Fibroblast of skin of right quadriceps (primary cell): Measurements from ENCODE around the gene CFAP100.

ENCODE experiments used
- DNase-seq: peaks from one replicate; pipeline ENCODE4 v3.0.0-alpha.2; 2013

Gene CFAP100

DNA sequence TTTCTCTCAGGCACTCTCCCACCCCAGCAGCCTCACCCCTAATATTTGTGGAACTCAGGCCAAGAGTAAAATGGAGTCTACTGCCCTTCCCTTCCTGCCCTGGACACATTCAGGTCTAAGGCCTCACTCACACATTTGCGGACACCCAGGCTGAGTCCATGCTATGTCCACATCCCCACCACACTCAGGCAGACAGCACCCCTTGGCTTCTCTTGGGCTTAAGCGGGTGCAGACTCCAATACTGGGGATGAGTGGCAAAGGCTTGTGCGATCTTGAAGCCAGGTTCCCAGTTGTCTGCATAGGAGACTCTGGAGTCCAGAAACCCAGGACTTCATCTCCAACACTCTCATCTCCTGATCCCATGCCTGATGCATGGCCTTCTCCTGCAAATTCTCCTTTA, 17.5 kb upstream of the CFAP100 start:
- no peak for DNase-seq

DNA sequence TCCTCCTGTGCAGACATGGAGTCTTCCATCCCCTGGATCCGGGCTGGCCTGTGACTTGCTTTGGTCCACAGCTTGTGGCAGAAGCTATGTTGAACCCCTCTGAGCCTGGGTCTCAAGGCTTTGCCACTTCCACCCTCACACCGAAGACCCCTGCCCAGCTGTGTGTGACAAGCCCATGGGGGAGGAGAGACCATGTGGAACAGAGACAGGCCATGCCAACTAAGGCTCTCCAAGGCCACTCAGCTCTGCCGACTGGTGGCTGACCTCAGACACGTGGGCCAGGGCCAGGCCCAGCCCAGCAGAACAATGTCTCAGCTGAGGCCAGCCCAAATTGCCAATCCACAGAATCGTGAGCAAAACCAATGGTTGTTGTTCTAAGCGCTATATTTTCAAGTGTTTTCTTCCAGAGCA, 16.4 kb upstream of the CFAP100 start:
- DNase-seq, result no peak

DNA sequence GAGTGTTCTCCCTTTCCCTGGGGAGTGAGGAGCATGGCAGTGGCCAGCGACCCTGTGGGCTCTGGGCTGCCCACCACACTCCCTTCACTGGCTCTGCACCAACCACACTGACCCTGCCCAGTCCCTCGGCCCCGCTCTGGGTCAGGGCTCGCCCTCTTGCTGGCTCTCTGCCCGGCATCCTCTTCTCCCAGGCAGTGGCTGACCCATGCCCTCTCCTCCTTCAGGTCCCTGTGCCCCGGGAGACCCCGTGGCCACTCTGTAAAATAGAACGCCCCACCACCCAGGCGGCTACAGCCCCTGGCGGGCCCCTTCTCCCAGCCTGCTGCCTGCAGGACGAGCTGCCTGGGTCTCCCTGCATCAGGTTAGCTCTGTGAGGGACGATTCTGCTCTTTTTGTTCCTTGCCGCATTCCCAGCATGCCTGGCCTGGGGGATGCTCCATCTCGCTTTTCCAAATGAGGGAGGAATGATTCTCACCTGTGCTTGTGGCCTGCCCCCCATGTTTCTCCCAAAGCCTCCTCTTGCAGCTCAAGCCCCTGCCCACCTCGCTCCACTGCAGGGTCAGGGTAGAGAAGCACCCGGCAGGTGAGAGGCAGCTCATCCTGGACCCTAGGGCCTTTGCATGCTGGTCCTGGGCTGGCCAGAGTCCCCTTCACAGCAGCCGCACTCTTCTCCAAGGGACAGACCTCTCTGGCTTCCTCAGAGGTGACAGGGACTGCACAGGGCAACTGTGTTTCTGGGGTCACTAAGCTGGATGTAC, 14.5 kb upstream of the CFAP100 start:
- no peak for DNase-seq

DNA sequence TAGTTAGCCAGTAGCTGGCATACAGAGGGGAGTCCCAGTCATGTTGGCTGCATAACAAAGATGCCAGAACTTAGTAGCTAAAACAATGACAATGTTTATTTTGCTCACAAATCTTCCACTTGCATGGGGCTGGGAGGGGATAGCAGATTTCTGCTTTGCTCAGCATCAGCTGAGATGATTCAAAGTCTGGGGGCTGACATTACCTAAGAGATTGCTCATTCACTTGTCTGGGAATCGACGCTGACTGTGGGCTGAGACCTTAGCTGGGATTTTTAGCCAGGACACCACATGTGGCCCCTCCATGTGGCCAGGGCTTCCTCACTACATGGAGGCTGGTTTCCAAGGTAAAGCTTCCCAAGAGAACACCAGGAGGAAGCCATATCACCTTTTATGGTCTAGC, 12.7 kb upstream of the CFAP100 start:
- DNase-seq, result no peak

DNA sequence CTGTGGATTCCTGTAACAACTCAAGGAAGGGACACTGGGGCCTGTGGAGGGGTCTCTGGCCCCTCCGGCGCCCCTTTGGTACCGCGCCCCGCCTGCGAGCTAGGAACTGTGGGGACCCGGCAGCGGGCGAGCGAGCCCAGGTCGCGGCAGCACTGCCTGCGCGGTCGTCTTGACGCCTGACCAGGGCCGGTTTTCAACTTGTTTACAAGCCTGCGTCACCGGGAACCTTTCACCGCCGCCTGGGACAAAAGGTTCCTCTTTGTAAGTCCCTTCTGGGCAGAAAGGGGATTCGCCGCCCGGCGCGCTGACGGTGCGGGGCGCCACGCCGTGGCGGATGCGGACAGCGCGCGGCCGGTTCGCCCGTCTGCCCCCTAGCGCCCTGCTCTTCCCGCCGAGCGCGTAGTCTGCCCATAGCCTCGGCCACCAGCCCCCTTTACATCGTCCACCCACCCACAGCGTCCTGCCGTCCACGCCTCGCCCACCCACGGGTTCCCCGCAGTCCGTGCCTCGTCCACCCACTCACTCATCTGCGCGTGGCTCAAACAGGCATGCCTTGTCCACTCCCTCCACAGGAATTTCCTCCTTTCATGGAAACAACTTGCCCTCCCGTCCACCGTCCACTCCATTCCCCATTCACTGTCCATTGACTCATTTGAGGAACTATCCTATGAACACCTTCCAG, 5.5 kb upstream of the CFAP100 start:
- DNase-seq, result peak; percentile 71

DNA sequence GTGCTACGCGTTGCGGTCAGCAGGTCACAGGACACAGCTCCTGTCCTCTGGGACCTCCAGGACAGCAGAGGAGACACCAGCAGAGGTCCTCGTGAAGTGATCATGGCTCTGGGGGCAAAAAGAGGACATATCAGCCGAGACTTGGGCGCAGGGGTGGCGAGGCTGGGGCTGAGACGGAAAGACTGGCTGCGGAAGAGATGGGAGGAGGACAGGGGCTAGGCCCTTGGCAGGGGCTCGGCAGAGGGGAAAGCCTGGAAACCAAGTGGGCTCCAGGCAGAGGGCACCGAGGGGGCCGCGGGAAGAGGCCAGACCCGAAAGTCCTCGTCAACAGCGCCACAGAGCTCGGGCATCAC, 4.9 kb upstream of the CFAP100 start:
- no peak for DNase-seq

DNA sequence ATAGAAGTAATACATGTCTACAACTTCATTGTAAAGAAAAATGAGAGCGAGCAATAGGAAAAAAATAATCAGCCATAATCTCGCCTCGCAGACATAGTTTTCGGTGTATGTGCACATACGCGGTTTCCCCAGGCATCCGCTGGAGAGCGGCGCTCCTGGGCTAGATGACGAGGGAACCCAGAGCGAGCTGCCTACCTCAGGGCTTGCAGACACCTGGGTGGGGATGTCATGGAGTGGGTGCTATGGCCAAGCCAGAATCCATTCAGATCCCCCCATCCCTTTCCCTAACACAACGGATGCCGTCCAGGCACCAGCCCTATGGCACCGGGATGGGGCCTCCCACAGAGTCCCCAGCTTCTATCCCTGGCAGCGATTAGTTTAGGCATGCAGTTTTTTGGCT, 4.5 kb upstream of the CFAP100 start:
- no peak for DNase-seq

DNA sequence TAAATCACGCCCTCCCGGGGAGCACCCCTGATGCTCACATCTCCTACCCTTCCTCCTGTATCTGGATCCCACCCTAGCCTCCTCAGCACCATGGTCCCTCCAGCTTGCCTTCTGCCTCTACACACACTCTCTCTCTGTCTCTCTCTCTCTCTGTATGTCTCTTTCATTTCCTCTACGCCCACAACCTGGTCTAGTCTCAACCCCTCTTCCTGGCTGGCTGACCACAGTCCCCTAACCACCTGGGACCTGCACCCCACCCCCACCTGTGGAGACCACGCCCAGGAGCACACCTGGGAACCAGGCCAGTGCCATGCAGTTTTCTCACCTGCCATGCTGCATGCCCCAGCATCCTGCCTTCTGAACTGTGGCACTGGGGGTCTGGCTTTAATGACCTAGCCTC, 4.0 kb upstream of the CFAP100 start:
- no peak for DNase-seq

DNA sequence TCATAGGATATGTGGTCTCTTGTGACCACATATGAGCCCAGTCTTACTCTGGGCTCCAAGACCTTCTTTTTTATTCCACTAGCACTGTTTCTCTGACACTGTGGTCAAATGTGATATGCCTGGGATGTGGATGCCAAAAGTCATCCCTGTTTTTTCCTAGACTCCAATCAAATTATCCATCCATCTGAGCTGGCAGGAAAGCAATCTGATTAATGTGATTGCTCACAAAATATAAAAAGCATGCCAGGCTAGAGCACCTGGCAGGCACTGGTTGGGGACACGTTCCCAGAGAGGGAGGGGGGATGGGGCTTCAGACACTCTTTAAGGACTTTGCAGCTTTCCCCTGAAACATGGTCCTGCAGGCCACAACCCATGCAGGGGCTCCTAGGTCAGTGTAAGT, 3.1 kb upstream of the CFAP100 start:
- DNase-seq, result no peak

DNA sequence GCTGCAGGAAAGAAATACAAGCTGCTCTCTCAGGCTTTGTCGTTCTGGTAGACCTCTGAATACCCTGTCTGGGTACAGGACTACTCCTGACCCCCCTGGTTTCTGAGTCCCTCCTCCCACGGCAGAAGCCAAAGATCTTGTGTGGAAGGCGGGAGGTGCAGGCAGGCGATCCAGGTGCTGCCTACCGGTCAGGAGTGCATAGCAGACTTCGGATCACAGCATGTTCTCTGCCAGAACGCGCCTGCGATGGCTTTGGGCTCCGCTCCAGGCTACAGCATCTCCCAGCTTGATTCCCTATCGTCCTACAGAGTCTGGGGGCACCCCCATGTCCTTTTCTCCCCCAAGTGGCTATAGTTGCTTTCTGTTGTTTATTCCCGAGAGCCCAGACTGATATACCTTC, 2.5 kb upstream of the CFAP100 start:
- DNase-seq, result no peak

DNA sequence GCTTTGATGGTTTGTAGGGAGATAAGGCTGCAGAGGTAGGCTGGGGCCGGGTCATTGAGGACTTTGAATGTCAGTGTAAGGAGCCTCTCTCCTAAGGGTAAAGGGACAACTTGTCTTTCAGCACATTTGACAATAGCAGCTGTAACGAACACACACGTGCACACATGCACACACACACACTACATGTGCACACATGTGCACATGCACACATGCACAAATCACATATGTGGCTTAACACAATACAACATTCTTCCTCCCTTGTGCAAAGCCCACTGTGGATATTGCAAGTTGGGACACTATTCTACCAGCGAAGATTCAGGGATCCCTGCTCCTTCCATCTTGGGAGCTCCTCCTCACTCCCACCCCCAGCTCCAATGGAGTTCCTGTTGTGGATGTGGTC, 1.1 kb upstream of the CFAP100 start:
- DNase-seq, result no peak

DNA sequence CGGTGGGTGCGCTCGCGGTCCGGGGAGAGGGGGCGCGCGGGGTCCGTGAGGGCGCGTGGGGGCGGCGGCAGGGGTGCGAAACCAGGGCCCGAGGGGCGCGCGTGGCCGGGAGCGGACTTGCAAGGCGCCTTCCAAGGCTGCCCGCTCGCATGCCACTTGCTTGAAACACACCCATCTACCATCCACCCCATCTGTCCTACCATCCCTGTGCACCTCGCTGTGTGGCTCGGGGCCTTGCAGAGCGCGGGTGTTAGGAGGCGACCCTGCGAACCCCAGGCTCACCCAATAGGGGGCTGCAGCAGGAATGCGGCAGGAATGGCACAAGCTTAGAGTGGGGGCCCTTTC, 240 bp downstream of the CFAP100 start:
- no peak for DNase-seq

DNA sequence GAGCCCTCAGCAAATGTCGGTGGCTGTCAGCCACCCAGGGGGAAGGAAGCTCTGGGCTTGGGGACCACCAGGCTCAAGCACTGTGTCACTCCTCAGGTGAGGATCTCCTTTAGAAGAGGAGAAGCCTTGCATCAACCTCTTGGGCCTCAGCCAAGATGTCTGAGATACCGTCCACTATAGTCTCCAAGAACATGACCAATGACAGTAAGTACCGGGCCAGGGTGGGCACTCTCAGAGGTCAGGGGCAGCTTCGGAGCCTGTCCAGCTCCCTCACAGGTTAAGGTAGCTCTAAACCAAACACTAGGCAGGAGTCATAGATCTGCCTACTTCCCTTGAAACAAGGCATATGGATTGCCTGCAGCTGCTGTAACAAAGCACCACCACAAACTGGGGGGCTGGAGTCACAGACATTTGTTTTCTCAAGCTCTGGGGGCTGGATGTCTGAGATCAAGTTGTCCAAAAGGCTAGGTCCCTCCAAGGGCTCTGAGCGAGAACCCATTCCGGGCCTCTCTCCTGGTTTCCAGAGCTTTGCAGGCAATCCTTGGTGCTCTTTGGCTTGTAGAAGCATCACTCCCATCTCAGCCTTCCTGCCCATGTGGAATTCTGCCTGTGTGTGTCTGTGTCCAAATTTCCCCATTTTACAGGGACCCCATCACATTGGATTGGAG, 1.3 kb downstream of the CFAP100 start:
- no peak for DNase-seq

DNA sequence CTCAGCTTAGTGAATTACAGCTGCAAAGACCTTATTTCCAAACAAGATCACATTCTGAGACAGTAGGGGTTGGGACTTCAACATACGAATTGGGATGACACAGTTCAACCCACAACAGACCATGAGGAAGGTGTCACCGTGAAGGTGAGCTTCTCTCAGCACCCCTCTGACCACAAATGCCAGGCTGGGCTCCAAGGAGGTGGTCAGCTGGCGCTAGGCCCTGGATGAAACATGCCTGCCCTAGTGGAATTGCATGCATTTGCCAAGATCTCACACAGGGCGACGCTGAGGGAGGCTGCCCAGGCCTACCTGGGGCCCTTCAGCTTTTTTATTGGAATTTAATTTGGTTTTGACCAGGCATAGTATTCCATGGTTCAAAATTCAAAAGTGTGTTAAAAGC, 1.8 kb downstream of the CFAP100 start:
- no peak for DNase-seq

DNA sequence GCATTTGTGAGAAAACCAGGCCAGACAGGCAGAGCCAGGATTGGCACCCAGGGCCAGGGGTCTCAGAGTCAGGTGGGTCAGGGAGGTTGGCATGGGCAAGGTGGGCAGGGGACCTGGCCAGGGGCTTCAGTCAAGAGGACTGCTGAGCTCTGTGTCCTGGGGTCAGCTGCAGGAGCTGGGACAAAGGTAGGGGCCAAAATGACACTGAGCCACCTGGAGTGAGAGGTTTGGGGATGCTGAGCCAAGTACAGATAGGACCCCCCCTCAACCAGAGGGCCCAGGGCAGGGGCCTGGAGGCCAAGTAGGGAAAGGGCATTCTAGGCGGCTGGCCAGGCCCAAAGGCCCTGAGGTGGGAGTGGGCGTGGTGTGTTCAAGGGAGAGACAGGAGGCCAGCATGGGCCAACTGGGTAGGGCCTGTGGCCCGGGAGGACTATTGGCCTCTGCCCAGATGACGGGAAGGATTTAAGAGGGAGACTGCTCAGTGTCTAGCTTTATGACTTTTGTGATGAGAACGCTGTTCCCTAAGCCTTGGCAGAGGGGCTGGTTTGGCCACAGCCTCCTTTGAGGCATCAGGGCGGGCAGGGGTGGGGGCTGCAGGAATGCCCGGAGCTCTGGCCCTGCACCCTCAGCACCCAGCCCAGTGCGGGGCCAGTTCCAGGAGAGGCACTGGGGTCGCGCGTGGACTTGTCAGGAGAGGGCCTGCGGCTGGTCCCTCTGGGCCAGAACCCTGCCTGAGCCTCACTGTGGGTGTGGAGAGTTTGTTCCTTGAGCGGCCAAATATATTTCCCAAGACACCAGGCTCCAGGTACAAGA, 3.1 kb downstream of the CFAP100 start:
- DNase-seq, result no peak

DNA sequence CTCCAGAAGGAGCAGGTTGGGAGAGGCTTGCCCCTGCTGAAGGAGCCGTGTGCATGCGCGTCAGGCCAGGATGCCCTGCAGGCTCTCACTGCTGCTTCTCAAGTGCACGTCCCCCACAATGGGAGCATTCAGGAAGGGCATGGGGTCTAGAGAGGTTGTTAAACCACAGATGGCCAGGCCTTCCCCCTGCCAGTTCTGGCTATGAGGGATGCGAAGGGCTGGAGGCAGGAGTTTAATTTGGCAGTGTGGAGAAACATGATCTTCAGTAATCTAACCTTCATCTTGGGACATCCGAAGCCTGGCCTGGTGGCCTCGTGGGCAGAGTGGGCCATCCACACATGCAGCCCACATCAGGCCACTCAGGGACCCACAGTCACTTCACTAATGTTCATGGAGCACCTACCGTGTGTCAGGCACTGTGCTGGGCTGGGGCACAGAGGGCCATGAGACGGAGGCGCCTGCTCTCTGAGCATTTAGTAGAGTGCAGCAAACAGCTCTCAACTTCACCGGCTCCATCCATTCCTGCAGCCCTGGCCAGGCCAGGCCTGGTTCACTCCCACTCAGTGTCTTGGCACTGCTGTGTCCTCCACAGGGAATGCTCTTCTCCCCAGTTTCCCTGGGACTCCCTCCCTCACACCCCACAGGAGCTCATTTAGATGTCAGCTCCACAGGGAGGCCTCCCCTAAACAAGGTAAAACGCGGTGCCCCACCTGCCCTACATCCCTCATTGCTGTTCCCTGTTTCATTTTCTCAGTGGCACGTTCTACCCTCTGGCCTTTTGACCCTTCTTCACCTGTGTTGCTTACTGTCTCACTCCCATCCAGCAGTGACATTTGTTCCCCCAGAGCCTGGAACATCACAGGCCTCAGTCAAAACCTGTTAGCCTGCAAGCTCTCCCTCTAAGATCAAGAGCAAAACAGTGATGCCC, 4.0 kb downstream of the CFAP100 start:
- DNase-seq, result no peak

DNA sequence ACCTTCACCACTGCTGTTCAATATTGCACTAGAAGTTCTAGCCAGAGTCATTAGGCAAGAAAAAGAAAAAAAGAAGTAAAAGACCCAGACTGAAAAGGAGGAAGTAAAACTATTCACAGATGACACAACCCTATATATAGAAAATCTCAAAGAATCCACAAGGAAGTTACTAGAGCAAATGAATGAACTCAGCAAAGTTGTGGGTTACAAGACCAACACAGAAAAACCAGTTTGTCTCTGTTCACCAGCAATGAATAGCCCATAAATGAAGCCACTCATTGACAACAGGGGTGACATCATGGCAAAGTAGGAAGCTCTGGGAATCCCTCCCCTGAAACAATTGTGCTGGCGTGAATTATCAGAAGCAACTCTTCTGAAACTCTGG, 4.6 kb downstream of the CFAP100 start:
- no peak for DNase-seq

DNA sequence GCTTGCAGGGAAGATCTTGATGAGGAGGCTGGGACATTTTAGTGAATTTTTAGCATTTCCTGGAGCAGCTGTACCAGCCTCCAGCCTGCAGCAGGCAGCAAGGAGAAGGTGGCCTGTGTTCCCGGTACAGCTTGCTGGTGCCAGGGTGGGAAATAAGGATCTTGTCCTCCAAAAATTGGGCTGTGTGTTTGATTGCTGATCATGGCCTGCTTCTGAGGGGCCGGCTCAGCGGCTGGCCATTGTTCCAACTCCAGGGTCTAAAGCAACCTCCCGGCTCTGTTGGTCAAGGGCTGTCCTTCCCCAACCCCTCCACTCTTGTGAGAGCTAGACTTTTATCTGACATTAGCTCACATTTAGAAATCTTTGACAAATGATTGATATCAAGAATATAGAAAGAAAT, 5.0 kb downstream of the CFAP100 start:
- no peak for DNase-seq

DNA sequence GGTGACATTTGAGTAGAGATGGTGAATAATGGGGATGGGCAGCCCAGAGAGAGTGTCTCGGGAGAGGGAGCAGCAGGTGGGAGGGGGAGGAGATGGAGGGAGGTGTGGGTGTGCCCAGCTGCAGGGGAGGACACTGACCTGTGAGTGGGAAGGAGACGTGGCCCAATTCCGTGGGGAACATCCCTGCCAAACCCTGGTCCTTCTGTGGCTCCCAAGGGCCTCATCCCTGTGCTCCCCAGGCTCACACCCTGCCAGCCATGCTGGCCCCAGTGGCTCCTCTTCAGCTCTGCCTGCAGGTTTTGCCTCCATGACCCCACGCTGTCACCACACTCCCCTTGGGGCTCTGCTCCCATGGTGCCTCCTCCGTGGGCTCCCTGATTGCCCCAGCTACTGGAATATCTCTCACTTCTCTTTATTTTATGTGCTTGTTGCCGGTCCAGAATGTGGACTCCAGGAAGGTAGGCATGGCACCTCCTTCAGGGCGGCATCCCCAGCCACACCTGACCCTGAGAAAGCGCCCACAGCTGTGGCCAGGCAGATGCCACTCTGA, 7.0 kb downstream of the CFAP100 start:
- no peak for DNase-seq

DNA sequence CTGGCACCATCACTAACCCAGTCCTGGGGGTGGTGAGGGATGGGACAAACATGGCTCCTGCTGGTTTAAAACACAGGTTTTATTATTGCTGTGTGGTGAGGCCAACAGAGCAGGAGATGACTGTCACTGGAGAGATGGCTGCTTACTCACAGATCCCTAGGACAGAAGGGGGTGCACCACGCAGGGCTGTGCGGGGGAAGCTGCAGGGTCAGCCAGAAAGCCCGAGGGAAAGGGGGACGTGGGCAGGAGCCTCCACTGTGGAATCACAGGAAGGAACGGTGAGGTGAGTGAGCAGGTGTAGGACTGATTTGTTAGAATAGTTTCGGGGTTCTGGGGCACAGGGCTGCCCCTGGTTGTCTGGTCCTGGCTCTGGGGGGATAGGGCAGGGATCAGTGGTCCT, 7.5 kb downstream of the CFAP100 start:
- no peak for DNase-seq

DNA sequence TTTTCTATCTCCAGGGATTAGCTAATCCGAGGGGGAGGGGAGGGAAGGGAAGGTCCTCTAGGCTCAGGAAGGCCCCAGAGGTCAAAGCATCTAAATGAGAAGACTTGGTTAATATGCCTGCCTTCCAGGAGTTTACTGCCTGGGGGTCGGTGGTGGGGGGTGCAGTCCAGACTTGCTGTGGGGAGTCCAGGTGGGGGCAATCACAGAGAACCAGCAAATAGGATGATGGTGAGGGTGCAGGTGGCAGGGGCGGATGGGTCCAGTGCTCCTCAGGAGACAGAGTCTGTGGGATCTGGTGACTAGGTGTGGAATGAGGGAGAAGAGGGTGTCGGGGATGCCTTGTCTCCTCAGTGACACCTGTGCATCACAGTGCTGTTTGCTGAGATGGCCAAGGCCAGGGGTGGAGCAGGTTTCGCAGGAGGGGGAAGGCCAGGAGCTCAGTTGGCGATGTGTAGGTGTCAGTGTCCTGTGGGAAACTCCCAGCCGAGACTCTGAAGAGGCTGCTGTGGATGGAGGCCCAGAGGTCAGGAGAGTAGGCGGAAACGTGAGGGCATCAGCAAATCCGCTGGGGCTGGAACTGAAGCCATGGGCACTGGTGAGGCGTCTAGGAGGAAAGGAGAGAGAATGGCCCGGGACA, 8.1 kb downstream of the CFAP100 start:
- no peak for DNase-seq
